ENCODE data around the gene ZDHHC13.

DNA sequence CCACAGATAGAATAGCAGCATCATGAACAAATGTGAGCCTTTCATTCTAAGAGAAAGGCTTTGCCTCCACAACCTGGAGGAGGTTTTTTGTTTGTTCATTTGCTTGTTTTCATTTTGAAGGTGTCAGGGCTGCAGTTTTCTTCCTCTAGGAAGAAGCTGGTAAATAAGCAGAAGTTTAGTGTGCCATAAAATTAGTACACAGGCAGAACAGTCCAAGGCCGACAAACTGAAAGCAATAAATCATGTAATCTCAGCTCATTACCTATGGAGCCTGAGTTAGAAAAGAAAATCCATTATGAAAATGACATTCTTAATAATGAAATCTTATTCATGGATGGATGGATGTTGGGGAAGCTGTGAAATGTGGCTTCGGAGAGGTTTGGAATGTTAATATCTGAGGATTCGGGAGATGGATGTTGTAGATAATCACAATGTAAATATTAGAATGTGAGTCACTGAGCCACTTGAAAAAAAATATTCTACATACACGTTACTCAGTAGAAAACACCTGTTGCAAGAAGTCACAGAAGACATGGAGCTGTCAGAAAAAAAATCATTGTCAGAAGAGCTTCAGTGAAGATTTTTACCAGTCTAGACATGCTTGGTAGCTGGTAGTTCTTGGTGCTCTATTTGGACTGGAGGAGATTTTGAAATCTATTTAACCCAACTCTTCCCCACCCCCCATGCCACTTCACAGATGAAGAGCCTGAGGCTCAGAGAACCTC lies 15.0 kb upstream of the ZDHHC13 start:
- TF ChIP-seq EP300 (conservative IDR thresholded peaks at IDR 0.05; ENCODE audit: poor library complexity, severe bottlenecking) (no peak), MXI1 (conservative IDR thresholded peaks at IDR 0.05; ENCODE audit: poor library complexity, severe bottlenecking) (no peak), POLR2AphosphoS5 (IDR thresholded peaks at IDR 0.05) (no peak), EZH2 (IDR thresholded peaks at IDR 0.05; ENCODE audit: borderline replicate concordance, insufficient read depth, low read length, poor library complexity, severe bottlenecking) (no peak)
- TF ChIP-seq, protein P1, sequence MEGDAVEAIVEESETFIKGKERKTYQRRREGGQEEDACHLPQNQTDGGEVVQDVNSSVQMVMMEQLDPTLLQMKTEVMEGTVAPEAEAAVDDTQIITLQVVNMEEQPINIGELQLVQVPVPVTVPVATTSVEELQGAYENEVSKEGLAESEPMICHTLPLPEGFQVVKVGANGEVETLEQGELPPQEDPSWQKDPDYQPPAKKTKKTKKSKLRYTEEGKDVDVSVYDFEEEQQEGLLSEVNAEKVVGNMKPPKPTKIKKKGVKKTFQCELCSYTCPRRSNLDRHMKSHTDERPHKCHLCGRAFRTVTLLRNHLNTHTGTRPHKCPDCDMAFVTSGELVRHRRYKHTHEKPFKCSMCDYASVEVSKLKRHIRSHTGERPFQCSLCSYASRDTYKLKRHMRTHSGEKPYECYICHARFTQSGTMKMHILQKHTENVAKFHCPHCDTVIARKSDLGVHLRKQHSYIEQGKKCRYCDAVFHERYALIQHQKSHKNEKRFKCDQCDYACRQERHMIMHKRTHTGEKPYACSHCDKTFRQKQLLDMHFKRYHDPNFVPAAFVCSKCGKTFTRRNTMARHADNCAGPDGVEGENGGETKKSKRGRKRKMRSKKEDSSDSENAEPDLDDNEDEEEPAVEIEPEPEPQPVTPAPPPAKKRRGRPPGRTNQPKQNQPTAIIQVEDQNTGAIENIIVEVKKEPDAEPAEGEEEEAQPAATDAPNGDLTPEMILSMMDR (IDR thresholded peaks at IDR 0.05; ENCODE audit: poor library complexity, severe bottlenecking) = no peak
- TF ChIP-seq, protein P2, sequence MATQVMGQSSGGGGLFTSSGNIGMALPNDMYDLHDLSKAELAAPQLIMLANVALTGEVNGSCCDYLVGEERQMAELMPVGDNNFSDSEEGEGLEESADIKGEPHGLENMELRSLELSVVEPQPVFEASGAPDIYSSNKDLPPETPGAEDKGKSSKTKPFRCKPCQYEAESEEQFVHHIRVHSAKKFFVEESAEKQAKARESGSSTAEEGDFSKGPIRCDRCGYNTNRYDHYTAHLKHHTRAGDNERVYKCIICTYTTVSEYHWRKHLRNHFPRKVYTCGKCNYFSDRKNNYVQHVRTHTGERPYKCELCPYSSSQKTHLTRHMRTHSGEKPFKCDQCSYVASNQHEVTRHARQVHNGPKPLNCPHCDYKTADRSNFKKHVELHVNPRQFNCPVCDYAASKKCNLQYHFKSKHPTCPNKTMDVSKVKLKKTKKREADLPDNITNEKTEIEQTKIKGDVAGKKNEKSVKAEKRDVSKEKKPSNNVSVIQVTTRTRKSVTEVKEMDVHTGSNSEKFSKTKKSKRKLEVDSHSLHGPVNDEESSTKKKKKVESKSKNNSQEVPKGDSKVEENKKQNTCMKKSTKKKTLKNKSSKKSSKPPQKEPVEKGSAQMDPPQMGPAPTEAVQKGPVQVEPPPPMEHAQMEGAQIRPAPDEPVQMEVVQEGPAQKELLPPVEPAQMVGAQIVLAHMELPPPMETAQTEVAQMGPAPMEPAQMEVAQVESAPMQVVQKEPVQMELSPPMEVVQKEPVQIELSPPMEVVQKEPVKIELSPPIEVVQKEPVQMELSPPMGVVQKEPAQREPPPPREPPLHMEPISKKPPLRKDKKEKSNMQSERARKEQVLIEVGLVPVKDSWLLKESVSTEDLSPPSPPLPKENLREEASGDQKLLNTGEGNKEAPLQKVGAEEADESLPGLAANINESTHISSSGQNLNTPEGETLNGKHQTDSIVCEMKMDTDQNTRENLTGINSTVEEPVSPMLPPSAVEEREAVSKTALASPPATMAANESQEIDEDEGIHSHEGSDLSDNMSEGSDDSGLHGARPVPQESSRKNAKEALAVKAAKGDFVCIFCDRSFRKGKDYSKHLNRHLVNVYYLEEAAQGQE (IDR thresholded peaks at IDR 0.05; ENCODE audit: borderline replicate concordance) = no peak

Data from neural cell (in vitro differentiated cells).